Neural progenitor cell (in vitro differentiated cells): Measurements from ENCODE around the gene CTDP1. TPM values are rescaled to one million over a fixed set of nuclear protein-coding genes. Genes with fewer than 3 reads are reported as not detected.

ENCODE experiments used
- DNase-seq: peaks from one replicate; pipeline ENCODE4 v3.0.0-alpha.2; 2016; ENCODE audit warnings: low spot score
- H2AFZ ChIP-seq: fragments of 200-600 bp; sonication (generic); replicated peaks from 2 replicates; pipeline ENCODE4 v1.6.1; 2016; ENCODE audit warnings: antibody characterized with exemption
- H3F3A ChIP-seq: fragments of 200-600 bp; sonication (generic); 2 replicates; pipeline ENCODE4 v1.6.1; 2016; ENCODE audit warnings: antibody characterized with exemption, low read depth
- H3K27ac ChIP-seq: fragments of 200-600 bp; sonication (generic); 2 replicates; pipeline ENCODE4 v1.5.1; 2016; ENCODE audit warnings: mild to moderate bottlenecking
- H3K27me3 ChIP-seq: fragments of 200-600 bp; sonication (generic); 2 replicates; pipeline ENCODE4 v1.6.1; 2016; ENCODE audit warnings: mild to moderate bottlenecking, moderate library complexity
- H3K36me3 ChIP-seq: fragments of 200-600 bp; sonication (generic); 2 replicates; pipeline ENCODE4 v1.5.1; 2016
- H3K4me1 ChIP-seq: fragments of 200-600 bp; sonication (generic); 2 replicates; pipeline ENCODE4 v1.6.1; 2016; ENCODE audit warnings: mixed run types
- H3K4me2 ChIP-seq: fragments of 200-600 bp; sonication (generic); 2 replicates; pipeline ENCODE4 v1.6.1; 2016
- H3K4me3 ChIP-seq: fragments of 200-600 bp; sonication (generic); 2 replicates; pipeline ENCODE4 v1.5.1; 2016
- H3K79me2 ChIP-seq: fragments of 200-600 bp; sonication (generic); 2 replicates; pipeline ENCODE4 v1.6.1; 2016; ENCODE audit warnings: low read depth
- H3K9ac ChIP-seq: fragments of 200-600 bp; sonication (generic); 2 replicates; pipeline ENCODE4 v1.6.1; 2016
- H3K9me3 ChIP-seq: fragments of 200-600 bp; sonication (generic); 2 replicates; pipeline ENCODE4 v1.5.1; 2016; ENCODE audit warnings: low read depth
- H4K20me1 ChIP-seq: fragments of 200-600 bp; sonication (generic); 2 replicates; pipeline ENCODE4 v1.6.1; 2016; ENCODE audit warnings: low read depth
- H3K27ac Mint-ChIP-seq: 3 replicates; pipeline ENCODE4 v1.8.0; 2021; ENCODE audit warnings: mixed read lengths
- H3K27me3 Mint-ChIP-seq: 2 replicates; pipeline ENCODE4 v1.8.0; 2022; ENCODE audit warnings: low read depth, mild to moderate bottlenecking, inconsistent platforms, moderate library complexity, mixed read lengths; ENCODE audit not compliant: insufficient read depth
- H3K36me3 Mint-ChIP-seq: 3 replicates; pipeline ENCODE4 v1.8.0; 2021; ENCODE audit warnings: mixed read lengths
- H3K4me1 Mint-ChIP-seq: 3 replicates; pipeline ENCODE4 v1.8.0; 2021; ENCODE audit warnings: mixed read lengths
- H3K4me3 Mint-ChIP-seq: 3 replicates; pipeline ENCODE4 v1.8.0; 2021; ENCODE audit warnings: mild to moderate bottlenecking, moderate library complexity, mixed read lengths
- H3K9me3 Mint-ChIP-seq: 3 replicates; pipeline ENCODE4 v1.8.0; 2020; ENCODE audit warnings: mixed read lengths
- CTCF ChIP-seq: fragments of 200-600 bp; sonication (generic); IDR thresholded peaks from 2 replicates; pipeline ENCODE4 v1.5.1; 2017; ENCODE audit warnings: antibody characterized with exemption, mild to moderate bottlenecking
- EZH2 ChIP-seq: fragments of 200-600 bp; sonication (generic); IDR thresholded peaks from 2 replicates; pipeline ENCODE4 v1.6.1; 2017; ENCODE audit warnings: antibody characterized with exemption, mild to moderate bottlenecking, moderate library complexity
- EZH2phosphoT487 ChIP-seq: fragments of 200-600 bp; sonication (generic); IDR thresholded peaks from 2 replicates; pipeline ENCODE4 v1.6.1; 2017; ENCODE audit warnings: antibody characterized with exemption
- total RNA-seq: library from RNA; depleted of rRNA; stranded (reverse); fragments of >200 nt; gene quantifications from 2 replicates; pipeline ENCODE4 v1.2.3, GENCODE V29; 2015; ENCODE audit warnings: low replicate concordance

The CTDP1 gene
- total RNA-seq, 1 donor from 2014 or later, result 11.8 TPM

GRCh38 chr18:79754831-79755351 lies 75.3 kb downstream of the CTDP1 start:
- Mint-ChIP-seq H3K9me3 (peaks cover 7% of the 10 kb centered on the region), H3K27ac (no peak overlapping the region), H3K36me3 (peaks cover 5% of the 10 kb centered on the region), H3K4me1 (no peaks in the 10 kb centered on the region), H3K27me3 (peaks cover 2% of the 10 kb centered on the region), H3K4me3 (no peak overlapping the region)
- Histone ChIP-seq H3K27ac (no peak overlapping the region), H3K4me2 (no peak overlapping the region), H3K79me2 (no peaks in the 10 kb centered on the region), H3K9ac (no peak overlapping the region), H3K4me1 (no peaks in the 10 kb centered on the region), H3K9me3 (no peaks in the 10 kb centered on the region), H3K27me3 (no peaks in the 10 kb centered on the region), H3F3A (no peaks in the 10 kb centered on the region), H2AFZ (no peak overlapping the region), H3K4me3 (no peak overlapping the region), H3K36me3 (no peaks in the 10 kb centered on the region), H4K20me1 (no peaks in the 10 kb centered on the region)
- no peak for DNase-seq
- TF ChIP-seq EZH2 (no peak), EZH2phosphoT487 (no peak), CTCF (no peak)

GRCh38 chr18:79755496-79756142 lies 76.0 kb downstream of the CTDP1 start:
- H3K4me1 ChIP-seq, result no peaks in the 10 kb centered on the region
- H3K27me3 ChIP-seq, result no peaks in the 10 kb centered on the region
- Mint-ChIP-seq H3K9me3 (peaks cover 10% of the 10 kb centered on the region), H3K4me3 (peak overlapping the region; percentile 12), H3K27ac (no peak overlapping the region), H3K36me3 (peaks cover 5% of the 10 kb centered on the region), H3K4me1 (no peaks in the 10 kb centered on the region), H3K27me3 (peaks cover 2% of the 10 kb centered on the region)
- no peak overlapping the region for H3K4me3 ChIP-seq
- no peaks in the 10 kb centered on the region for H3K9me3 ChIP-seq
- no peaks in the 10 kb centered on the region for H3F3A ChIP-seq
- no peak overlapping the region for H3K9ac ChIP-seq
- no peak overlapping the region for H3K4me2 ChIP-seq
- H2AFZ ChIP-seq, result no peak overlapping the region
- H3K36me3 ChIP-seq, result no peaks in the 10 kb centered on the region
- DNase-seq, result no peak
- no peak overlapping the region for H3K27ac ChIP-seq
- H4K20me1 ChIP-seq, result no peaks in the 10 kb centered on the region
- no peaks in the 10 kb centered on the region for H3K79me2 ChIP-seq
- TF ChIP-seq CTCF, result no peak
- no peak for TF ChIP-seq EZH2
- TF ChIP-seq EZH2phosphoT487, result no peak

- Mint-ChIP-seq H3K27ac (no peak overlapping the region), H3K4me3 (no peak overlapping the region), H3K27me3 (peaks cover 2% of the 10 kb centered on the region), H3K9me3 (peaks cover 10% of the 10 kb centered on the region), H3K4me1 (no peaks in the 10 kb centered on the region), H3K36me3 (peaks cover 5% of the 10 kb centered on the region)
- no peaks in the 10 kb centered on the region for H3K27me3 ChIP-seq
- H4K20me1 ChIP-seq, result no peaks in the 10 kb centered on the region
- DNase-seq, result no peak
- TF ChIP-seq EZH2phosphoT487, result no peak
- no peak for TF ChIP-seq EZH2
- no peak for TF ChIP-seq CTCF
- H3K27ac ChIP-seq, result no peak overlapping the region
- H3K4me2 ChIP-seq, result no peak overlapping the region
- no peaks in the 10 kb centered on the region for H3F3A ChIP-seq
- no peaks in the 10 kb centered on the region for H3K9me3 ChIP-seq
- no peaks in the 10 kb centered on the region for H3K4me1 ChIP-seq
- H3K36me3 ChIP-seq, result no peaks in the 10 kb centered on the region
- H2AFZ ChIP-seq, result no peak overlapping the region
- no peaks in the 10 kb centered on the region for H3K79me2 ChIP-seq
- no peak overlapping the region for H3K4me3 ChIP-seq
- H3K9ac ChIP-seq, result no peak overlapping the region
Observed at GRCh38 chr18:79756143-79756500, 76.5 kb downstream of the CTDP1 start.
